HG02588 (cell line): ENCODE measurements around the gene GMPPB.

ENCODE experiments used
- ATAC-seq: cut with Tn5 transposase; IDR thresholded peaks from one replicate; pipeline ENCODE4 v1.9.1; 2021; ENCODE audit warnings: mild to moderate bottlenecking, moderate library complexity; ENCODE audit not compliant: unreplicated experiment

The GMPPB gene

DNA sequence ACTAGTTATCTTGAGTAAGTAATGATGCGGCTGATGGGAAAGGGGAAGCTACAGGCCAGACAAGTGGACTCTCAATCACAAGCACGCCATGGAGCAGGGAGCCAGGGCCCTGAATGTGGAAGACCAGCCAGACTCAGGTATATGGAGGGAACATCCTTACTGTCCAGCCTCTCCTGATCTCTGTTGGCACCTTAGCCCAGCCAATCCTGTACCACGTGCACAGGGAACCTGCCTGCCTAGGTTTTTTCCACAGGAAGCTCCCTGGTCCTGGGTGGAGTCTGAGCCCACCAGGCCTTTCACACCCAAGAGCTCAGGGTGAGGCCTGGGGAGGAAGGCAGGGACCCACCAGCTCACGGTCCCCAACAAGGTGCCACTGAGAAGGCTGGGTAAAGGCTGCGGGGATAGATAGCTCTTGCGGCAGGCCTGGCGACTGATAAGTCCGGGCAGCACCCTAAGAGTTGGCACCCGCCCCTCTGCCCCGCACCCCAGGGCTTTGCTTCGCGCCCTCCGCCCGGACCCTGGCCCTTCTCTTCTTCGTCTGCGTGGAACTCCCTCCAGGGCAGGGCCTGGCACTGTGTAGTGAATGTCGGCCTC is 50.5 kb downstream of the GMPPB start:
- no peak for ATAC-seq

- ATAC-seq: no peak
Observed at GRCh38 chr3:49671291-49672288, 52.2 kb downstream of the GMPPB start.

GRCh38 chr3:49670940-49671290 is 52.8 kb downstream of the GMPPB start:
- ATAC-seq: no peak
